ENCODE data around the gene ADAMTS16. TPM values are rescaled to one million over a fixed set of nuclear protein-coding genes. Genes with fewer than 3 reads are reported as not detected.

ADAMTS16 gene
- total RNA-seq, 2 donors from 2014 or later = 0.11 TPM; not detected in 1

DNA sequence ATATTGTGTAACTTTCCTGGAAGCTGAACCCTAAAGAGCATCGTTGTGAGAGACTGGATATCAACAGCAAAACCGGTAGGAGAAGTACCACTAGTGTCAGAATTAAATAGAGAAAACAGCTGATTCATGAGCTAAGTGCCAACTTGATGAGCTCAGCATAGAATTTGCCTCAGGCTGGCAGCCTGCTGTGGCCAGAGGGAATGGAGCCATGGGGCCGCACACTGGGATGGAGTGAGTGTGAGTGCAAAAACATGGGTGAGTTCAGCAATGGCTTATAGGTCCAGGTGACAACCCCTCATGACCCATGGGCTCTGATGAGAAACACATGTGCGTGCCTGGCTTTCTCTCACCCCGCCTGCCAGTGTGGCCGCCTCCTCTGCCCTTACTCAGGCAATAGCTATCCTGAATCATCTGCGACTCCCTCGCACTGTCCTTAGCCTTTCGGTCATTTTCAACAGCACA, 25.4 kb downstream of the ADAMTS16 start:
- no peak for DNase-seq (ENCODE audit: low spot score)
- no peak for TF ChIP-seq POLR2A (IDR thresholded peaks at IDR 0.05)
- TF ChIP-seq, protein P1, sequence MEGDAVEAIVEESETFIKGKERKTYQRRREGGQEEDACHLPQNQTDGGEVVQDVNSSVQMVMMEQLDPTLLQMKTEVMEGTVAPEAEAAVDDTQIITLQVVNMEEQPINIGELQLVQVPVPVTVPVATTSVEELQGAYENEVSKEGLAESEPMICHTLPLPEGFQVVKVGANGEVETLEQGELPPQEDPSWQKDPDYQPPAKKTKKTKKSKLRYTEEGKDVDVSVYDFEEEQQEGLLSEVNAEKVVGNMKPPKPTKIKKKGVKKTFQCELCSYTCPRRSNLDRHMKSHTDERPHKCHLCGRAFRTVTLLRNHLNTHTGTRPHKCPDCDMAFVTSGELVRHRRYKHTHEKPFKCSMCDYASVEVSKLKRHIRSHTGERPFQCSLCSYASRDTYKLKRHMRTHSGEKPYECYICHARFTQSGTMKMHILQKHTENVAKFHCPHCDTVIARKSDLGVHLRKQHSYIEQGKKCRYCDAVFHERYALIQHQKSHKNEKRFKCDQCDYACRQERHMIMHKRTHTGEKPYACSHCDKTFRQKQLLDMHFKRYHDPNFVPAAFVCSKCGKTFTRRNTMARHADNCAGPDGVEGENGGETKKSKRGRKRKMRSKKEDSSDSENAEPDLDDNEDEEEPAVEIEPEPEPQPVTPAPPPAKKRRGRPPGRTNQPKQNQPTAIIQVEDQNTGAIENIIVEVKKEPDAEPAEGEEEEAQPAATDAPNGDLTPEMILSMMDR (IDR thresholded peaks at IDR 0.05) = no peak
- no peak for TF ChIP-seq POLR2AphosphoS5 (IDR thresholded peaks at IDR 0.05)
- Histone ChIP-seq H3K36me3 (no peaks in the 10 kb centered on the region), H3K4me1 (replicated peaks) (no peaks in the 10 kb centered on the region), H3K4me3 (no peak overlapping the region), H3K9me3 (no peaks in the 10 kb centered on the region), H3K27ac (no peak overlapping the region), H3K27me3 (replicated peaks; ENCODE audit: insufficient read depth) (no peaks in the 10 kb centered on the region)
- intact Hi-C loops (cut with DNase I) = no loop called here
- WGBS = 88% methylated on average over 9 of the region's 9 CpGs

DNA sequence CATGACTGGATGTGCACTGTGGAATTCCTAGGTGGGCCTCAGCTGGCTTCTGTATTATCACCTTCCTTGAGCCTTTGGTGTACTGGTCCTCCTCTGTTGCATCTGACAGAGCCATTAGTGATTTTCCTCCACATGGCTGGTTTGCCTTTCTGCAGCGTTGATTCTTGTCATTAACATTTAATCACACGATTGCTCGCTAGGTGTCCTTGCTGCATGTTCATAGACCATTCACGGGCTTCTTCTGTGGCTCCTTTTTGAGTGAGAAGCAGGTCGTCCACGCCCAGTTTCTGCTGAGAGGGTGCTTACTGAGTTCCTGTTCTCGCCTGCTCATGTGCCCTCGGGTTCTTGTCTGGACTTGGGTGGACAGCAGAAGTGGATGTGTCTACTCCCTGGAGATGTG, 29.3 kb downstream of the ADAMTS16 start:
- 93% methylated on average over 8 of the region's 8 CpGs for WGBS
- H3K4me3 ChIP-seq = no peak overlapping the region
- H3K4me1 ChIP-seq (replicated peaks) = no peaks in the 10 kb centered on the region
- H3K27me3 ChIP-seq (replicated peaks; ENCODE audit: insufficient read depth) = no peaks in the 10 kb centered on the region
- DNase-seq (ENCODE audit: low spot score) = no peak
- H3K27ac ChIP-seq = no peak overlapping the region
- no peaks in the 10 kb centered on the region for H3K36me3 ChIP-seq
- intact Hi-C loops (cut with DNase I) = no loop called here
- TF ChIP-seq POLR2A (IDR thresholded peaks at IDR 0.05) (no peak), POLR2AphosphoS5 (IDR thresholded peaks at IDR 0.05) (no peak)
- TF ChIP-seq, protein P1 (IDR thresholded peaks at IDR 0.05) = no peak
- no peaks in the 10 kb centered on the region for H3K9me3 ChIP-seq

DNA sequence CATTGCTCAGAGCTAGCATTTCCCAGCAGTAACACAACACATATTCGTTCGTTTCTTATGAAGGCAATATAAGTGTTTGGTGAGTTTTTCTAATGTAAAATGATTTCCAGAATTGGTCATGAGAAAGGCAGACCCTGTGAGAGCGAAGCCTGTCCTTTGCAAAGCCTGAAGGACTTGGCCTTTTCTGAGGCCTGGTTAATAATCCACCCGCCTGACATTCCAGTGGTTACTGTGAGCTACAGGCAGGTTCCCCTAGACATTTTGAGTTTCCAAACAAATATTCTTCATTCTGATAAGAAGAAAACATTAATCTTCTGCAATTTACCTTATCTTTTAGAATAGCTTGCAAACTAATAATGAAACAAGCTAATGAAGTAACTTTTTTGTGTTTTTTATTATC, 38.0 kb downstream of the ADAMTS16 start:
- no peak overlapping the region for H3K27ac ChIP-seq
- TF ChIP-seq POLR2AphosphoS5 (IDR thresholded peaks at IDR 0.05) (no peak), POLR2A (IDR thresholded peaks at IDR 0.05) (no peak)
- TF ChIP-seq, protein P1 (IDR thresholded peaks at IDR 0.05) = no peak
- 56% methylated on average over 4 of the region's 4 CpGs for WGBS
- H3K4me3 ChIP-seq = no peak overlapping the region
- intact Hi-C loops (cut with DNase I) = no loop called here
- H3K27me3 ChIP-seq (replicated peaks; ENCODE audit: insufficient read depth) = no peaks in the 10 kb centered on the region
- H3K4me1 ChIP-seq (replicated peaks) = no peaks in the 10 kb centered on the region
- no peaks in the 10 kb centered on the region for H3K9me3 ChIP-seq
- H3K36me3 ChIP-seq = no peaks in the 10 kb centered on the region
- no peak for DNase-seq (ENCODE audit: low spot score)

DNA sequence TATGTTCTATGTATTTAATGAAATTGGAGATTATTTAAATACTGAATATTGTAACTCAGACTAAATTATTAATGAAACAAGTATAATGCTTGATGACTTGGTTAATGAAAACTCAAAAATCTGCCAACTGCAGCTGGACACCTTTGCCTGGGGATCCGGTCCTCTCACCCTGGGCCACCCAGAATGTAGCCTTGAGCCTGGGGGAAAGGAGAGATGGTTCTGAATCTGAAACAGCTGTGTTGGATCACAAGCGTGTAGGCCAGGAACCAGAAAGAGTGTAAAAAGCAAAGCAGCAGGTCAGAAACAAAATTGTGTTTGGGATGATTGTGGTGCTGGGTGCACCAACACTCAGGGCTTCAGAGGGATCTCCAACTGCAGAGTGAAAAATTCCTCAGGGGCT, 38.5 kb downstream of the ADAMTS16 start:
- no peaks in the 10 kb centered on the region for H3K4me1 ChIP-seq (replicated peaks)
- H3K4me3 ChIP-seq = no peak overlapping the region
- H3K36me3 ChIP-seq = no peaks in the 10 kb centered on the region
- 77% methylated on average over 2 of the region's 2 CpGs for WGBS
- no peaks in the 10 kb centered on the region for H3K9me3 ChIP-seq
- no peaks in the 10 kb centered on the region for H3K27me3 ChIP-seq (replicated peaks; ENCODE audit: insufficient read depth)
- DNase-seq (ENCODE audit: low spot score) = no peak
- no peak overlapping the region for H3K27ac ChIP-seq
- intact Hi-C loops (cut with DNase I) = no loop called here
- TF ChIP-seq, protein P1 (IDR thresholded peaks at IDR 0.05) = no peak
- no peak for TF ChIP-seq POLR2A (IDR thresholded peaks at IDR 0.05)
- TF ChIP-seq POLR2AphosphoS5 (IDR thresholded peaks at IDR 0.05) = no peak

GRCh38 chr5:5179079-5179478, 38.9 kb downstream of the ADAMTS16 start:
- intact Hi-C loops (cut with DNase I) = no loop called here
- no peaks in the 10 kb centered on the region for H3K9me3 ChIP-seq
- TF ChIP-seq POLR2AphosphoS5 (IDR thresholded peaks at IDR 0.05) (no peak), POLR2A (IDR thresholded peaks at IDR 0.05) (no peak)
- TF ChIP-seq, protein P1 (IDR thresholded peaks at IDR 0.05) = no peak
- no peak for DNase-seq (ENCODE audit: low spot score)
- H3K4me3 ChIP-seq = no peak overlapping the region
- H3K4me1 ChIP-seq (replicated peaks) = no peaks in the 10 kb centered on the region
- no peak overlapping the region for H3K27ac ChIP-seq
- H3K36me3 ChIP-seq = no peaks in the 10 kb centered on the region
- 90% methylated on average over 5 of the region's 5 CpGs for WGBS
- H3K27me3 ChIP-seq (replicated peaks; ENCODE audit: insufficient read depth) = no peaks in the 10 kb centered on the region
